ENCODE results near the gene METTL16.

Gene METTL16

DNA sequence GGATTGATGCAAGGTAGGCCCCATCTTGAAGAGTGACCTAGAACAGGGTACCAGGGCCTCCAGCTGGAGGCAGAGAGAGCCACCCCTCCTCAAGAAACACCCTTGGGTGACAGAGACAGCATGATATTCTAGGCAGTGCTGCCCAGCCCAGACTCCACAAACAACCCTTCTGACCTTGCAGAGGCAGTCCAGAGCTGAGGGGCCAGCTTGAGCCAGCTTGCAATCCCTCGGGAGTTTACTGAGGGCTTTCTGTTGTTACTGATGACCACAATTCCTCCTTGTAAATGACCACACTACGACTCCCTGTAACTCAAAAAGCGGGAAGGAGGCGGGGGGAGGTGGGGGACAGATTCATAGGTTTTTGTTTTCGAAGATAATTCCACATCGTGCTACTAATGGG, 92.2 kb downstream of the METTL16 start:
- no peak for DNase-seq (ENCODE audit: extremely low read depth in 1 of 2, low read depth in 1 of 2)

DNA sequence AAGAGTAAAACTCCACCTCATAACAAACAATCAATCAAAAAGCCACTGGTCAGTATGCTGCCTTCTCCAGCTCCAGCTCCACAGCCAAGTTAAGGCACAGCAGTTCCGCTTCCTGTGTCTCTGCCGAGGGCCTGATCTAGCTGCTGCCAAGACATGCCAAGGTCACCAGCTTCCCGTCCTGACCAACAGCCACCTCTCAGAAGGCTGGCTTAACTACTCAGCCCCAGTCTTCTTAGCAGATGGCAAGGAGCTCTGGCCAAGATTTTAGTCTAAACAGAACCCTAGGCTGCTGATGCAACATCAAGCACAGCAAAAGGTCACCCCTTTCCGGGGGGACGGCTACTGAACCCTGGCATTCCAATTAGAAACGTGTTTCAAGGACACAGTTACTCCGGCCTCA, 93.1 kb downstream of the METTL16 start:
- no peak for DNase-seq (ENCODE audit: extremely low read depth in 1 of 2, low read depth in 1 of 2)

DNA sequence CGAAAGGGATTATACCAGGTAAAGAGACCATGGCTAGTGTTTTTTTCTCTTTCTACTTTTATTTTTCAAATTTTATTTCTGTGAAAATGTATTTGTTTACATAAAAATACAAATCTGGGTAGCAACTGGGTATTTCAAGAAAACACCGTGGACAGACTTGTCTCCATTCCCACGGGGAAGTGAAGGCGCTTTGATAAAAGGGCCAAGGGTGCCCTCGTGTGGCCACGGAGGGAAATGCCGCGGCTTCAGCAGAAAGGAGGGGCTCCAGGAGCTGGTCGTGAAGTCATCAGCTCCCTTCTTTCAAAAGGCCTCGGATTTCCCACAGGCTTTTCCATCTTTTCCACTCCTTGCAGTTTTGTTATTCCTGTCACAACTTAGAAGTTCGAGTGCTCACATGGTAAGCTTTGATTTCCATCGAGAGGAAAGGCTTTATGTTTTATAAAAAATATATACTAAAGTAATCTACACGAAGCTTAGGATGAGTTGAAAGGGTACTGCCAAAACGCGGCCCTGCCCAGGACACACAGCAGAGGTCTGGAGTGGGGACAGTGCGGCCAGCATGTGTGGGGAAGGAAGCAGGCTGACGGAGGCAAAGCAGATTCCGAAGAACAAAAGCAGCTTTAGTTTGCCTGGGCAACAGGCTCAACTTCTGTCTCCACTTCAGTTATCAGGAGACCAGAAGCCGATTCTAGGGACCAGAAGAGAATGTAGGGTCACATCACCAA, 95.5 kb downstream of the METTL16 start:
- peak; percentile 58 to 75 for DNase-seq (ENCODE audit: extremely low read depth in 1 of 2, low read depth in 1 of 2)

DNA sequence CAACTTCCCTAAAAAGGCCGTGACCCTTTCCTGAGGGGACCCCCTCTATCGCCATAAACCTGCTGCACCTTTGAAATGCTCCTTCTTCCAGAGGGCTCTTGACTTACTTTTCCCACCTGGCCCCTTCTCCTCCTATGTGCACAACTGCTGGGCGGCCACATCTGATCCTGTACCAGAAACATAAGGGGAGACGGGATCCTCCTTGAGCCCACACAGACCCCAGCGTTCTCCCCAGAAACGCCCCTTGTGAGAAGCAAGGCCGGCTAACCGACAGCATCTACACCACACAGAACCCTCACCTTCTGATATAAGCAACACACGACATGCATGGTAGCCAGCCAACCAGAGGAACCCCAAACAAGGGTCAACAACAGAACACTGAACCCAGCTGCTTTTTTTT, 96.6 kb downstream of the METTL16 start:
- no peak for DNase-seq (ENCODE audit: extremely low read depth in 1 of 2, low read depth in 1 of 2)

DNA sequence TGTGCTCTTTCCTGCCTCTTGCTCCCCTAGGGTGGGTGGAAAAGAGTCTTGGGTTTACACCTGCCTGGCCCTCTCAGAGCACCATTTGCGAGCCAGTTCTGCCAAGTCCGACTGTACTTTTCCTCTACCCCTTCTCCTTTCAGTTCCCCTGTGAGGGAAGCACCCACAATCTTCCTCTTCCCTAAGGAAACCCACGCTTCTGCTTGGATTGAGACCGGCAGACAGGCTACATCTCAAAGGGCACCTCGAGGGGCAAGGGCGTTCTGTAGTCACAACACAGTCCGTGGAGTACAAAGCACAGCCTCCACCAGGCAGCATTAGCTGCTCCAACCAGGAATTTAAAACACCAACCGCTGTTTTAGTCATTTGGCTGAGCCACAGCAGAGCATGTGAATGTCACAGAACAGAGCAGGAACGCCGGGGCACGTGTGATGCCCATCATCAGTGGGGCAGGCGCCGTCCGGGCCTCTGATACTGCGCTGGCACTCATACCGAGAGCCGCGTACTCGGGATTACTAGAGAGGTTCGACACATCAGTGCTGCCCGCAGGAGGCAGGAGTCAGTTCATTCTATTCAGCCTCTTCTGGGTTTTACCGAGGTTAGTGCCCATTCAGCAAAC, 97.1 kb downstream of the METTL16 start:
- no peak for DNase-seq (ENCODE audit: extremely low read depth in 1 of 2, low read depth in 1 of 2)

DNA sequence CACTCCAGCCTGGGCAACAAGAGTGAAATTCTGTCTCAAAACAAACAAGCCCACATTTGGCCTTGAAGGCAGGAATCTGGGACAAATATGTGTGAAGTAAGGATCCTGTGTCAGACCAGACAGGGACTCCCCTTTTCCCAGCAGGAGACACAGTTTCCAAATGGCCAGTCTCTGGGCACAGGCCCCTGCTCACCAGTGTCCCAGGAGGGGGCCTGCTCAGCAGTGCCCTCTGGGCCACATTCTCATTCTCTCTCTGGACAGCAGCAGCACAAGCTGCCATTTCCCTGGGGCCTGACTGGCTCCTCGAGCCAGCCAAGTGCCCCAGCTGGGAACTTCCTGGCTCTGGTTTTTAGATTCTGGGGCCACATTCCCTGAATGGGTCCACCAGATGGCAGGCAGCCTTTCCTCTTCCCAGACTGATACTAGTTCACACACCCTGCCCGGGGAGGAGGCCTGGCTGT, 99.1 kb downstream of the METTL16 start:
- no peak for DNase-seq (ENCODE audit: extremely low read depth in 1 of 2, low read depth in 1 of 2)

DNA sequence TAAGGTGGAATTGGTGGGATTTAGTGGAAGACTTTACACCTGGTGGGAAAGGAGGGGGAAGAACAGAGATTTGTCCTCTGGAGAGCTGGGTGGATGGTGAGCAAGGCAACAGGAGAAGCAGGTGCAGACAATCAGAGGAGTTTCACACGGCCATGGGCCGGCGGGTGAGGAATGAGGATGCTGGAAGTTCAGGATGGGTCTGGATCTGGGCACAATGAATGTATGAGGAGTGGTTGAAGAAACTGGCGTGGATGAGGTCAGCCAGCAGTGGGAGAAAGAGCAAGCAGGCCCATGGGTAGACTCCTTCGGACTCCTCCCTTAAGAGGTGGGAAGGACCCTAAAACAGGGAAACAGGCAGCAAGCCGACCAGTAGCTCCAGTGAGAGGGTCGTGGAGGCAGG, 100.7 kb downstream of the METTL16 start:
- DNase-seq (ENCODE audit: extremely low read depth in 1 of 2, low read depth in 1 of 2) = no peak

DNA sequence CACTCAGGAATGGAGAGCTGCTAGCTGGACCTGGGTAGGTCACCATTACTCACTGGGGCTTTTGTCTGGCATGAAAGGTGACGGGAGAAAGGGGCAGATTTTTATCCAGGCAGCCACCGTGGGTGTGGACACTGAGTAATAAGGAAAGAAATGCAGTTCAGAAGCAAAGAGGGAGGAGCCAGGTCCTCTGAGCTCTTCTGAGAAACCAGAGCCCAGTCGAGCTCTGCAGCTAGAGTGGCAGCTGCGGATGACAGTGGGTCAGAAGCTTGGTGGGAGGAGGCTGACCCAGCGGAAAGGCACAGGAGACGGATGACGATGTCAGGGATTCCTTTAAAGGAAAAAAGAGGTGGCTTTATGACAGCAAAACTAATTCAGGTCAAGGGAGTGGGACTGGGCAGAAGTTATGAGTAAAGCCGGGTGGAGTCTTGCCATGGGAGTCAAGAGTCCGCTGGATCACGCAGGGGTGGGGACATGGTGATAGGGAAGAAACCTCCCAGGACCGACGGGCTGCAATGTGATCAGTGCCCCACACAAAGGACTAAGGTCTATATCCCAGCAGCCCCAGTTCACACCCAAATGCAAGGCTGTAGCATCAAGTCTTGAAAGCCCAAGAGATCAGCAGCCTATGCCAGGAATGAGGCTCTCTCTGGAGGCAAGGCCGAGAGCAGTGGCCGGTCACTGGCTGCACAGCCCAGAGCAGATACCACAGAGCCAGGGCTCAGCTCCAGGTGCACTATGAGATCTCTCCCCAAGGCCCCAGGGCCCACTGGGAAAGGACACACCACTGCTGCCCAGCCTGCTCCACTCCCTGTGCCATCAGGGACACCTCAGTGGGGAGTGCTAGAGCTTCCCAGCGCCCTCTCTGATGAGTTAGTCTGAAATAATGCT, 104.5 kb downstream of the METTL16 start:
- DNase-seq (ENCODE audit: extremely low read depth in 1 of 2, low read depth in 1 of 2) = no peak

DNA sequence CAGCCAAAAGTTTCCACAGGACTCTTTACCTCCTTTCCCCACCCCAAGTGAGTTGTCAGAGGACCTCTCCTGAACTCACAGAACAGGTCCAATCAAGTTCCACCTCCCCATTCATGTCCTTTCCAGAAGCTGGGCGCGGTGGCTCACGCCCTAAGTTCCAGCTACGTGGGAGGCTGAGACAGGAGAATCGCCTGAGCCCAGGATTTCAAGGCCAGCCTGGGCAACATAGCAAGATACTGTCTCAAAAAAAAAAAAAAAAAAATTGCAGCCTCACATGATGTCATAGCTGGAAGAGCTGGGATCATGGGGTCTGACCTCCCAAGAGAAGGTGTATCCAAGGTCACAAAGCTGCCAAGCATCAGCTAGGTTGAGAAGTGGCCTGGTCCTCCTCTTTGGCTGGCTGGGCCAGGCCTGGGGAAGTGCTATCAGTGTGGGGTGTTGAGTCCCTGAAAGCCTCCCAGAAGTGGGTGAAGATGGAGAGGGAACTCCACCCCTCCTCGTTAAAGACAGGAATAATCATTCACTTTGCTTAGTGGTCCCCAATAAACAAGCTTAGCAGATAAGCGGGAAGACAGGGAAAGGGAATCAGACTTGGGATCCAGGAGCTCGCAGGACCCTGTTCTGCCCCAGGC, 105.3 kb downstream of the METTL16 start:
- no peak for DNase-seq (ENCODE audit: extremely low read depth in 1 of 2, low read depth in 1 of 2)

DNA sequence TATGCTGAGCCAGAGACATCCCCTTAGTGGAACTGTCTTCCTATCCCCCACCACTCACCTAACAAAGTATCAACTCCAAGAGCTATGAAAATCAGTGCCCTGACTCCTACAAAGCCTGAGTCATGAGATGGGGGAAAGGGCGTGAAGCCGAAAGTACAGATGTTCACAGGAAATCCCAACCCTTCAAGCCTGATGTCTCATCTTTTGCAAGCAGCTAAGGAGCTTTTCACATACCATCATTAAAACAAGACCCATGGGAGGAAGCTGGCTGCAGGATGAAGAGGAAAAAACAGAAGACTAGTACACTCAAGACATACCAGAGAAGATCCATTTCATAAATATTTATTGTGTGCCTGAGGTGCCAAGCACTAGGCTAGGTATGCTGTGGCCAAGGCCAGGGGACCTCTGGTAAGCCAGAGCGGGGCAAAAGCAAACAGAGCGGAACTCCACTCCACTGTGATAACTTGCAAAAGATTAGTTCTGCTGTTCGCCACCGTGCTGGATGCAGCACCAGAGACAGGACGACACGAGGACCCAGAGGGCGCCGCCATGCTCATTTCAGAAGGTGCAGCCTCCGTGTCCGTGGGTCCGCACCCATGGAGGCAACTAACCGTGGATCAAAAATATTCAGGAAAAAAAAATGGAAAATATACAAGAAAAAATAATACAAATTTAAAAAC, 106.3 kb downstream of the METTL16 start:
- no peak for DNase-seq (ENCODE audit: extremely low read depth in 1 of 2, low read depth in 1 of 2)

DNA sequence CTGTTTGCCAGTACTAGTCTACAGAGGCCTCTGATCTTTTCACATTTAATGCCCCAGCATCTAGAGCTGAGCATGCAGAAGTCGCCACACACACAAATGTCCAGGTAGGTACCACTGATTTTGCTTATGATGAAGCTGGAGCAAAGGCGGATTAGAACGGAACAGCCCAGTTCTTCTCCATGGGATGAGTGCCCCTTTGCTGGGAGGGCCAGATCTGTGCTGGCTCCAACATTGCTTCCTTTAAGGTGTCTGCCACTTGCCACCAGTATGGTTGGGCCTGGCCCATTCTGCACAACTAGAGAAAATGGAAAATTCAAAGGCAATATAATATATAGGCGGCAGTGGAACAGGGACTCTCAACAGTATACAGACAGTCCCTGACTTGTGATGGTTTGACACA, 108.6 kb downstream of the METTL16 start:
- DNase-seq (ENCODE audit: extremely low read depth in 1 of 2, low read depth in 1 of 2) = no peak

DNA sequence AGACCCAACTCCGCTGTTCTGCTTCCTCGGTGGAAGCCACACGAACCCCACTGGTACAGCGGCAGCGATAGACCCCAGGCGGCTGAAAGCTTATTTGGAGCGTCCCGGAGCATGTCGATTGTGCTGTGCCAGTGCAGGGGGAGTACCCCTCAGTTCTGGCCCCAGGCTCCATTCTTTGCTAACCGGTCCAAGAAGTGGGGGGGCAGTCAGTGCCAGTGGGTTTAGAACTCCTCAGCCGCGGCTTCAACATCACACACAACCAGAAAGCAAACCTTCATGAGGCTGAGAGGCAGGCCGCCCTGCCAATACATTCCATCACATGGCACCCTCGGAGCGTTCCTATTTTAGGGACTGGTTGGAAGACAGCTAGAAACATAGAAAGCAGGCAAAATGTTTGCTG, 109.1 kb downstream of the METTL16 start:
- DNase-seq (ENCODE audit: extremely low read depth in 1 of 2, low read depth in 1 of 2) = no peak

DNA sequence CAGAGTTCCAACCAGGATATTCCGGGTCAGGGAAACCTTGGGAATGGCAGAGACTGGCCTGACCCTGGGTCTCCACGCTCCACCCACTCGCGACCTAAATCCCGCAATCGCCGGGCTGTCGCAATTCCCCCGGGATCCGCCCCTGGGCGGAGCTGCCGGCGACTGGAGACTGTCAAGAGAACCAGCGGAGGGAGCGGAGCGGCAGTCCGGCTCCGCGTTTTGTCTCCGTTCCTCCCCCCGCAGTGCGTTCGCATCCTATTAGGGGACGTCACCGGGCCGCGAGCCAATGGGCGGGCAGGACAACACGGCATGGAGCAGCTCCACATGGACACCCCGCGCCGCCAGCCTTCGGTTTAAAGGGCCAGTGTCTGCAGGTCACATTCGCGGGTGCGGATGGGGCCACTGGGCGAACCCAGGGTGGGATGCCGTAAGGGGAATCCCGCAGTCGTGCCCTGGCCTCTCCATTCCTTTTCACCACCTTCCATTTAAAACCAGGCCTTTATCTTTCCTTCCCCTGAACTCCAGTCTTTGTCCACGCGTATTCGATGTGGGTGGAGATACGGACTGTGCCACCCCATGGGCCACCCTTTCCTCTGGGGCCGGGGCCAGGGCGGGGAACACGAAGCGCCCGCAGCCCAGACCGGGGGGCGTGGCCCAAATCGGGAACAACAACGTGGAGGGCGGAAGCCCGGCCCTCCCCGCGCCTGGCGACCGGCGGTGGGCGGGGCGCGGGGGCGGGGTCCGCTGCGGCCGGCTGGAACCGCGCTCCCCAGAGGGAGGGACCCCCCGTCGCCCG, 110.1 kb downstream of the METTL16 start:
- DNase-seq (ENCODE audit: extremely low read depth in 1 of 2, low read depth in 1 of 2) = peak; percentile 98

DNA sequence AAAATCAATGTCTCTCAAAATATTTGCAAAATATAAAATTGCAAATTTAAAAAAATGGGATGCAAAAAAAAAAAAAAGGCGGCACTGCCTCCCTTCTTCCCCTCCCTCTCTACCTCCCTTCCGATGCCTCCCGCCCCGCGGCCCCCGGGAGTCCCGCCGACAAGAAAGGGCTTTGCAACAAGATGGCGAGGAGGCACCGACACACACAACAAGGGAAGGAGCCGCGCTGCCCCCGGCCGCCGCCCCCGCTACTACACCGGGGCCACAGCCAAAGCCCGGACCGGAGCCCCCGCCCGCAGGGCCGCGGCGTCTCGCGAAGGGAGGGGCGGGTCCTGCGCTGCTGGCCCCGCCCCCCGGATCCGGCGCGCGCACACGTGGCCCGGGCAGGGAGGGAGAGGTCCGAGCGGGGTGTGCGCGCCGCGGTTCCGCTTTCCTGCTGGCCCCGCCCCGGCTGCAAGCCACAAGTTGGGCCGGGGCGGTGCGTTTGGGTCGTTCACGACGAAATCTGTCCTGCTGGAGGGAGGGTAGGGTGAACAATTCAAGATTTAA, 110.7 kb downstream of the METTL16 start, which contains the start of gene MNT:
Gene MNT (minus strand): TSS at position 184 of the 549 bp plus-strand sequence. CDS start 348 bp downstream, outside the sequence.
- DNase-seq (ENCODE audit: extremely low read depth in 1 of 2, low read depth in 1 of 2) = peak; percentile 78 to 90

DNA sequence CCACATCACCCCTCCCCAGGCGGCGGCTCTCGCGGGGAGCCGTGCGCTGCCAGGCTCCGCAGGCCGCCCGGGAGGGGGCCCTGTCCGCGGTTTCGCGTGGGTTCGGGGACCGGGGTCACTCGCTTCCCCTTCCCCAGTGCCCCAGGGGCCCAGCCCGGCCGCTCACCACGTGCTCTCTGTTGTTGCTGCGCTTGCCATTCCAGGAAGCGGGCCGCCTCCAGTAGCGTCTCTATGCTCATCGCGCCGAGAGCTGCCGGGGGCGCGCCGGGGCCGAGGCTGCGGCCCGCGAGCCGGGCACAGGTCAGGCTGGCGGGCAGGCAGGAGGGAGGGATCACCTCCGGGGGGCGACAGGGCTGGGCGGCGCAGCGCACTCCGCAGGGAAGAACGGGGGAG, 111.2 kb downstream of the METTL16 start:
- no peak for DNase-seq (ENCODE audit: extremely low read depth in 1 of 2, low read depth in 1 of 2)

DNA sequence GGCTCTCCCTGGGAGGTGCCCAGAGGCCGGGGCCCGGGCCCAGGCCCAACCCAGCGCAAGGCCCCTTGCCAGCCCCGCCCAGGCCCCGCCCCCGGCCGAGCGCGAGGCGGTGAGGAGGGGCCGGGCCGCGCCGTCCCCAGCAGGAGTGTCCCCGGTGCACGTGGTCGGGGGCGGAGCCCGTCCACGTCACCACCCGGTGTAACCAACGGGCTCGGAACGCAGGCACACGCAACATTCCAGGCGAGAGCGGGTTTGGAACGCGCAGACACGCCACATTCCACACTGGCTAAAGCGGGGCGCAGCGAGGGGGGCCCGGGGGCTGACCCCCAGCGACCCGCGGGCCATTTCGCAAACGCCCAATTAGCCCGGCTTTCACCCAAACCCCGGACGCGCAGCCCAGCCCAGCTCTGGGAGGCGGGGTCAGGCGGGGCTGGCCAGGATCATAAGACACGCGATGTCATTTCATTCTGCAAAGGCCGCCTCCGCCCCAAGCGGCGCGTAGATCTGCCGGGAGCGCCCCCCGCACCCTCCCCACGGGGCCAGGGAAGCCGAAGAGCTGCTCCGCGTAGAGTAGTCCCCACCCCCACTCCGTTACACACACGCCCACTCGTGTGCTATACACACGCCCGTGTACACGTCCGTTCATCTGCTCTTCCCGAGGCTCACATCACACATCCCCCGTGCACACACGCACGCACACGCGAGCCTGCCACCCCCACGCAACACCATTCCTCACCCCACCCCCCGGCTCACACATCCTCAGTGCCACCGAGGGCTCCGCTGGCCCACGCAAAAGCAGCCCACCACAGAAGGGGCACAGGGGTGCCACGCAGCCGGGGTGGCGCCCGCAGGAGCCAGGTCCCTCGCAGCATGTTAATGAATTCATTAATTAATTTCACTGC, 111.9 kb downstream of the METTL16 start:
- DNase-seq (ENCODE audit: extremely low read depth in 1 of 2, low read depth in 1 of 2) = peak; percentile 61 to 89

DNA sequence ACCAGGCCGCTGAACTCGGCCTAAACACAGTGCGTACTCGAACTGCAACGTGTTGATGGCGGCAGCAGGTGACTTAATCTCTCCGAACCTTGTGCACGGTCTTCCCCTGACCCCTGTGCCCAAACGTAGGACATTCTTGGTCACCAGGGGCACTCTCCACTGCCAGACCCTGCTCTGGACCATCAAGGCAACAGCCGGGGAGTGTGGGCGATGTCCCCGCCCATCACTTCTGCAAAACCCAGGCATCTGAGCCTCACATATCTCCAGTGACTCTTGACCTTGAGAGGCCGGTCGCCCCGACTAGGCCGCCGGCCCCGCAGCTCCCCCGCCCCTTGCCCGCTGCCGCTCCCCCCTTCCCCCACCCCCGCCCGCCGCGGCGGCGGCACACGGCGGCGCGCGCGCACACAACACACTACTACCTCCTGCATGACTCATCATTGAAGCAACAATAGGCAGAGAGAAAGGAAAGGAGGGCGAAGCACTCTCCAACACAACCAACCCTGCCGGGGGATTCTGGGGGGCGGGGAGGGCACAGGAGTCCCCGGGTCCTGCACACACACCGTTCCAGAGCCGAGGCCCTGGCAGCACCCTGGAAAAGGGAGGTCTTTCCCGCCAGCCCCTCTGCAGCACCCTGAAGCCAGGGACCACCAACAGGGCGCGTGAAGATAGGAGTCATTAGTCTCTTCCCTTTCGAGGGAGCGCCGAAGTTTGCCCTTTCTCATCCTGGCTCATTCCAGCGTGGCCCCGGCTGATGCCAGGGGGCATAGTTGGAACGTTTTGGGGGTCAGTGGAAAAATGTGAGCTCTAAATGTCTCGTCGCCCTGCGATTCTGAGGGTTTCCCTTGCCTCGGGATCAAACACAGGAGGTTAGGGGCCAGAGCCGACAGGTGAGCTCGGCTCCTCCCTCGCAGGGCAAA, 112.8 kb downstream of the METTL16 start:
- DNase-seq (ENCODE audit: extremely low read depth in 1 of 2, low read depth in 1 of 2) = peak; percentile 29 to 32

Measured in activated CD8-positive, alpha-beta memory T cell treated with anti-CD3 and anti-CD28 coated beads for 1 hour (primary cell).